ENCODE results near the gene ZNF407. TPM values are rescaled to one million over a fixed set of nuclear protein-coding genes. Genes with fewer than 3 reads are reported as not detected.

The ZNF407 gene
- total and polyA plus RNA-seq, 12 donors, result 2.5 to 20.2 (median 8.4) TPM

DNA sequence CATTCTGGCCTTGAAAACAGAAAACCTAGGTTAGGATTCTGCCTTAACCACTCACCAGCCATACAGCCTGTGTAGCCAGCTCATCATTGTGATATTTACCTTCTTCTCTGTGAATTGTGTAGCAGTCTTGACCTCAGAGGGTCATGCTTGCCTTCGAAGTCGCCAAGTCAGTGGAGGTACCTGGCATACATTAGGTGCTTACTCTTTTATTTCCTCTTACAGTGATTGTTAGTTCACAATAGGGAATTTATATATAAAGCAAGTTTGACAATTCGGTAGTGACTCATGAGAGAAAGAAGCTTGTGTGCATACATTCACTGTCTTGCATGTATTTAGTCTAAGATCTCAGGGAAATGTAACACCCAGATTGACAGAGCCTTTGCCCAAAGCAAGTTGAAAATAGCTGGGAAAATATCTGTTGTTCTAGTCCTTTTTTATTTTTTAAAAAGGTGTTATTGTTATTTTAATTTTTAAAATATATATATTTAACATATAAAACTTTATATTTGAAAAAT is 320.7 kb downstream of the ZNF407 start:
- Histone ChIP-seq H3K9me3 (replicated peaks in 1 of 3) (no peaks in the 10 kb centered on the region), H3K4me3 (no peak overlapping the region), H3K27me3 (no peaks in the 10 kb centered on the region), H3K4me1 (replicated peaks in 1 of 2) (no peaks in the 10 kb centered on the region), H3K27ac (no peak overlapping the region), H3K36me3 (replicated peaks in 1 of 2) (no peaks in the 10 kb centered on the region)
- DNase-seq, result no peak
- intact Hi-C loops (cut with DNase I), result no loop called here
- TF ChIP-seq, protein P1, sequence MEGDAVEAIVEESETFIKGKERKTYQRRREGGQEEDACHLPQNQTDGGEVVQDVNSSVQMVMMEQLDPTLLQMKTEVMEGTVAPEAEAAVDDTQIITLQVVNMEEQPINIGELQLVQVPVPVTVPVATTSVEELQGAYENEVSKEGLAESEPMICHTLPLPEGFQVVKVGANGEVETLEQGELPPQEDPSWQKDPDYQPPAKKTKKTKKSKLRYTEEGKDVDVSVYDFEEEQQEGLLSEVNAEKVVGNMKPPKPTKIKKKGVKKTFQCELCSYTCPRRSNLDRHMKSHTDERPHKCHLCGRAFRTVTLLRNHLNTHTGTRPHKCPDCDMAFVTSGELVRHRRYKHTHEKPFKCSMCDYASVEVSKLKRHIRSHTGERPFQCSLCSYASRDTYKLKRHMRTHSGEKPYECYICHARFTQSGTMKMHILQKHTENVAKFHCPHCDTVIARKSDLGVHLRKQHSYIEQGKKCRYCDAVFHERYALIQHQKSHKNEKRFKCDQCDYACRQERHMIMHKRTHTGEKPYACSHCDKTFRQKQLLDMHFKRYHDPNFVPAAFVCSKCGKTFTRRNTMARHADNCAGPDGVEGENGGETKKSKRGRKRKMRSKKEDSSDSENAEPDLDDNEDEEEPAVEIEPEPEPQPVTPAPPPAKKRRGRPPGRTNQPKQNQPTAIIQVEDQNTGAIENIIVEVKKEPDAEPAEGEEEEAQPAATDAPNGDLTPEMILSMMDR (IDR thresholded peaks at IDR 0.05), result no peak
- no peak for TF ChIP-seq POLR2A (IDR thresholded peaks at IDR 0.05)
- 84 to 97% (median 92%) methylated on average over 3 of the region's 3 CpGs for WGBS, 4 donors

DNA sequence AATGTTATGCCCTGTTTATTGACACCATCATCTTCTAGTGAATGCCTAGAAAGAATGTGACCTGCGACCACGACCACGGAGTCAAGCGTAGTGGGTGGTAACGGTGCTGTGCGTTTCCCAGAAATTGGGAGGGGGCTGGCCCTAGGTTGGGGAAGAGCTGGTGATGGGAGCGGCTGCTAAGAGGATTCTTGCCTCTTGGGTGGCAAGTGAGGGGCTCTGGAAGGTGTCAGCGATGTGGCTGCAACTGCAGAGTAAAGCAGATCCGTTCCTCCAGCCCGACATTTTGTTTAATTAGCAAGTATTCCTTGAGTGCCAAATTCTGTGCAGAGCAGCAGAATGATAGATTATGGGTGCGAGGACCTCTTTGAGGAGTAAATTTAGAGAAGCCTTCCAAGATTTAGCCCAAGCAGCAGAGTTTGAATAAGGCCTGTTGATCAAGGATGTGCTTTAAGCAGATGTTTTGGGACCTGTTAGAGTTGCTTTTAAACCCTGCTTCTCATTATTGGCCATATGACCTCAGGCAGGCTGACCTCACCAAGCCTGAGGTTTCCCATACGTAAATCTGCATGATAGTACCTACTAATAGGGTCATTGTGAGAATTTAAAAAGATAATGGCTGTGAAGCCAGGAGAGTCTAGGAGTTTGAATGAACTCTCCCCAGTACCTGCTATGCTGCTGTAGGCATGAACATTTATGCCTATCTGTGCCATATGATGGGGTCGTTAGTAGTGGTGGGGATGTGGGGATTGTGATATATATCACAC is 323.6 kb downstream of the ZNF407 start:
- WGBS, 4 donors, result 96 to 97% (median 97%) methylated on average over 13 of the region's 13 CpGs
- intact Hi-C loops (cut with DNase I), result no loop called here
- Histone ChIP-seq H3K4me3 (no peak overlapping the region), H3K27ac (no peak overlapping the region), H3K9me3 (replicated peaks in 1 of 3) (no peaks in the 10 kb centered on the region), H3K27me3 (no peaks in the 10 kb centered on the region), H3K4me1 (replicated peaks in 1 of 2) (no peaks in the 10 kb centered on the region), H3K36me3 (replicated peaks in 1 of 2) (no peaks in the 10 kb centered on the region)
- TF ChIP-seq, protein P1 (IDR thresholded peaks at IDR 0.05), result no peak
- no peak for TF ChIP-seq POLR2A (IDR thresholded peaks at IDR 0.05)
- no peak for DNase-seq

DNA sequence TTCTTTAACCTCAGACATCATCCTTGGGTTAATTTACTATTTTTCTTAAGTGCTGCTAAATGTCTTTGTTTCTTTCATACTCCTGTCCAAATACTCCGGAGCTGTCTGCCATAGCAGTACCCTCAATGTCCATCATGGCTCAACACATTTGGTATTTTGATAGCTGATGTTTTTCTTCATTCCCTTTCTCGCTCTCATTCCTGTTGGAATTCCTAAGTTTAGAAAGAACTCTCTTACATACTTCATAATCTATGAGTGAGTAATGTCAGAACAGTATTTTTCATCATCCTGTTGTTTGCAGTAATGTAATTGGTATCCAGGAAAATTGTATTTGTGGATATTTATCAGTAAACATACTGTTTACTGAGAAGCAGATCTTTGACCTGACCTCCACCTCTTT is 328.4 kb downstream of the ZNF407 start:
- Histone ChIP-seq H3K9me3 (replicated peaks in 1 of 3) (no peaks in the 10 kb centered on the region), H3K36me3 (replicated peaks in 1 of 2) (no peaks in the 10 kb centered on the region), H3K4me1 (replicated peaks in 1 of 2) (peaks cover 0 to 13% of the 10 kb centered on the region in 2 donors), H3K27ac (no peak overlapping the region), H3K27me3 (no peaks in the 10 kb centered on the region), H3K4me3 (no peak overlapping the region)
- no peak for TF ChIP-seq POLR2A (IDR thresholded peaks at IDR 0.05)
- TF ChIP-seq, protein P1 (IDR thresholded peaks at IDR 0.05), result no peak
- DNase-seq, result no peak
- WGBS, 4 donors, result 96 to 98% (median 97%) methylated on average over 2 of the region's 2 CpGs
- intact Hi-C loops (cut with DNase I), result no loop called here

DNA sequence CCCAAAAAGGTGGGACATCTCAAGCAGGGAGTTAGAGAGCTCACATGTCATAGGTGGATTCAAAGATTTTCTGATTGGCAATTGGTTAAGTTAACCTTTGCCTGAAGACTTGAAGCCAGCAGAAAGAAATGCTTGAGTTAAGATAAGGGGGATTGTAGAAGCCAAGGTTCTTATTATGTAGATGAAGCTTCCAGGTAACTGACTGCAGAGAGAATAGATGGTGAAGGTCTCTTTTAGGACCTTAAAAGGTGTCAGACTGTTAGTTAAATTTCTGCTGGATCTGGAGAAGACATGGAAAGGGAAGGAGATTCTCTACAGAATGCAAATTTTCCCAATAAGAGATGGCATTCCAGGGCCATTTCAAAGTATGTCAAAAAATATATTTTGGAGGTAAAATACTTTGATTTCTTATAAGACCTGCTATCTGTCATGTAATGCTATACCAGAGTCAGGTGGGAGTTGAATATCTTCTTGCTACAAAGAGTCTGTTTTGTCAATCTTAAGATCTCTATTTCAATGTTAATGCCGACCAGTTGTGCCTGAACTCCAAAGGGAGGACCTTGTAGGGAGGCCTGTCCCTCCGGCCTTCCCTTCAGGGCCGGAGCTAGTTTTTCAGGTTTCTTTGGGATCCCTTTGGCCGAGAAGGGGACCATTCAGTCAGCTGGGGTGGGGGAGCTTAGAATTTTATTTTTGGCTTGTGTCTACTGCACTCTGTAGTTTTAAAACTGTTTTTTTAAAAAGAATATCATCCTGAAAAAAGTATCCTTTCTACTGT is 330.7 kb downstream of the ZNF407 start:
- intact Hi-C loops (cut with DNase I), result no loop called here
- Histone ChIP-seq H3K4me3 (no peak overlapping the region), H3K27ac (no peak overlapping the region), H3K4me1 (replicated peaks in 1 of 2) (peaks cover 0 to 13% of the 10 kb centered on the region in 2 donors), H3K9me3 (replicated peaks in 1 of 3) (no peaks in the 10 kb centered on the region), H3K36me3 (replicated peaks in 1 of 2) (no peaks in the 10 kb centered on the region), H3K27me3 (no peaks in the 10 kb centered on the region)
- DNase-seq, result no peak
- 85 to 92% (median 90%) methylated on average over 4 of the region's 4 CpGs for WGBS, 4 donors
- no peak for TF ChIP-seq POLR2A (IDR thresholded peaks at IDR 0.05)
- TF ChIP-seq, protein P1 (IDR thresholded peaks at IDR 0.05), result no peak

Data from adrenal gland (tissue), 12 donors.